GM12878 (cell line): Measurements from ENCODE around the gene F12. TPM values are rescaled to one million over a fixed set of nuclear protein-coding genes. Genes with fewer than 3 reads are reported as not detected.

Experiments
- BCL11A ChIP-seq: IDR thresholded peaks from 2 replicates; pipeline ENCODE4 v1.6.1; 2011; ENCODE audit warnings: low read depth, low read length
- BRCA1 ChIP-seq: IDR thresholded peaks from 2 replicates; pipeline ENCODE4 v1.6.1; 2011; ENCODE audit warnings: low read depth, low read length, improper control_type of control experiment
- ESRRA ChIP-seq: IDR thresholded peaks from 2 replicates; pipeline ENCODE4 v1.6.1; 2012; ENCODE audit warnings: mild to moderate bottlenecking, low read length, improper control_type of control experiment
- EZH2 ChIP-seq: IDR thresholded peaks from 2 replicates; pipeline ENCODE4 v1.6.1; 2012; ENCODE audit warnings: low read depth, mild to moderate bottlenecking, control low read depth, inconsistent platforms, low read length, borderline replicate concordance; ENCODE audit not compliant: control insufficient read depth
- FOXK2 ChIP-seq: fragments of 450-650 bp; IDR thresholded peaks from 2 replicates; pipeline ENCODE4 v1.6.1; 2017; ENCODE audit warnings: mild to moderate bottlenecking, moderate library complexity
- GABPA ChIP-seq: IDR thresholded peaks from 2 replicates; pipeline ENCODE4 v1.6.1; 2014; ENCODE audit warnings: antibody characterized with exemption, low read depth, mild to moderate bottlenecking, inconsistent platforms
- MTA3 ChIP-seq: IDR thresholded peaks from 2 replicates; pipeline ENCODE4 v1.6.1; 2012; ENCODE audit warnings: low read length, inconsistent platforms, borderline replicate concordance
- NFIC ChIP-seq: IDR thresholded peaks from 2 replicates; pipeline ENCODE4 v1.6.1; 2012; ENCODE audit warnings: low read depth, mild to moderate bottlenecking, inconsistent platforms, low read length, moderate library complexity
- POLR2AphosphoS5 ChIP-seq: IDR thresholded peaks from 2 replicates; pipeline ENCODE4 v1.6.1; 2011; ENCODE audit warnings: mild to moderate bottlenecking, low read length, inconsistent platforms
- POU2F2 ChIP-seq: IDR thresholded peaks from 3 replicates; pipeline ENCODE4 v1.6.1; 2011; ENCODE audit warnings: low read depth, mild to moderate bottlenecking, low read length, borderline replicate concordance
- RAD51 ChIP-seq: fragments of 450-650 bp; IDR thresholded peaks from 2 replicates; pipeline ENCODE4 v1.6.1; 2016; ENCODE audit warnings: moderate library complexity, mild to moderate bottlenecking, inconsistent platforms
- RBBP5 ChIP-seq: fragments of 200-600 bp; sonication (generic); conservative IDR thresholded peaks from 2 replicates; pipeline ENCODE4 v1.6.1; 2016
- SMARCA5 ChIP-seq: fragments of 450-650 bp; IDR thresholded peaks from 2 replicates; pipeline ENCODE4 v1.6.1; 2017; ENCODE audit warnings: mild to moderate bottlenecking
- TARDBP ChIP-seq: IDR thresholded peaks from 2 replicates; pipeline ENCODE4 v1.6.1; 2016; ENCODE audit warnings: borderline replicate concordance
- WRNIP1 ChIP-seq: IDR thresholded peaks from 2 replicates; pipeline ENCODE4 v1.6.1; 2011; ENCODE audit warnings: low read depth, low read length, improper control_type of control experiment, borderline replicate concordance
- ZNF207 ChIP-seq: fragments of 450-650 bp; IDR thresholded peaks from 2 replicates; pipeline ENCODE4 v1.6.1; 2014; ENCODE audit warnings: antibody characterized with exemption, mild to moderate bottlenecking, borderline replicate concordance
- ZNF384 ChIP-seq: IDR thresholded peaks from 2 replicates; pipeline ENCODE4 v1.6.1; 2012; ENCODE audit warnings: low read depth, mild to moderate bottlenecking, low read length, improper control_type of control experiment, borderline replicate concordance
- polyA plus RNA-seq, 11 experiments: library from polyadenylated mRNA; depleted of rRNA in 4 of 11; unstranded in 6 of 11; stranded (reverse) in 5 of 11; fragments of >200 nt; fragmentation: Nextera tagmentation in 4 of 11; fragmentation: Illumina TruSeq in 1 of 11; extraction: Ambion mirVana in 4 of 11; extraction: Trizol in 1 of 11; gene quantifications; 1 replicate in 1 of 11; 2 replicates in 10 of 11; pipeline versions ENCODE4 v1.2.1 to v1.2.3, GENCODE V29; 2011 to 2016; ENCODE audit warnings: inconsistent platforms in 2 of 11, missing spikeins in 2 of 11, low read depth in 1 of 11
- total RNA-seq, 4 experiments: library from RNA; depleted of rRNA in 3 of 4; stranded (reverse); fragments of >200 nt in 3 of 4; fragmentation: Illumina TruSeq in 1 of 4; extraction: Trizol in 1 of 4; gene quantifications; 2 replicates each; pipeline versions ENCODE4 v1.2.1 to v1.2.3, GENCODE V29; 2013 to 2021
- TF ChIP-seq, protein P1 (sequence below): IDR thresholded peaks from 2 replicates; pipeline ENCODE4 v1.6.1; 2011; ENCODE audit warnings: low read depth, mild to moderate bottlenecking, low read length, moderate library complexity, borderline replicate concordance; ENCODE audit errors: extremely low read depth
- TF ChIP-seq, protein P2 (sequence below): IDR thresholded peaks from 2 replicates; pipeline ENCODE4 v1.6.1; 2011; ENCODE audit warnings: low read depth, low read length, improper control_type of control experiment, borderline replicate concordance
- TF ChIP-seq, protein P3 (sequence below): fragments of 450-650 bp; IDR thresholded peaks from 2 replicates; pipeline ENCODE4 v1.6.1; 2016; ENCODE audit warnings: mild to moderate bottlenecking
- TF ChIP-seq, protein P4 (sequence below): fragments of 450-650 bp; IDR thresholded peaks from 2 replicates; pipeline ENCODE4 v1.6.1; 2017; ENCODE audit warnings: mild to moderate bottlenecking
- TF ChIP-seq, protein P5 (sequence below): fragments of 450-650 bp; IDR thresholded peaks from 2 replicates; pipeline ENCODE4 v1.6.1; 2017; ENCODE audit warnings: mild to moderate bottlenecking, moderate library complexity

F12 gene
- total and polyA plus RNA-seq, 10 of the 15 experiments (the other 5 are each of a cell fraction or from before 2014, with no cell fraction given): 0.25 to 11.3 (median 5.5) TPM

DNA sequence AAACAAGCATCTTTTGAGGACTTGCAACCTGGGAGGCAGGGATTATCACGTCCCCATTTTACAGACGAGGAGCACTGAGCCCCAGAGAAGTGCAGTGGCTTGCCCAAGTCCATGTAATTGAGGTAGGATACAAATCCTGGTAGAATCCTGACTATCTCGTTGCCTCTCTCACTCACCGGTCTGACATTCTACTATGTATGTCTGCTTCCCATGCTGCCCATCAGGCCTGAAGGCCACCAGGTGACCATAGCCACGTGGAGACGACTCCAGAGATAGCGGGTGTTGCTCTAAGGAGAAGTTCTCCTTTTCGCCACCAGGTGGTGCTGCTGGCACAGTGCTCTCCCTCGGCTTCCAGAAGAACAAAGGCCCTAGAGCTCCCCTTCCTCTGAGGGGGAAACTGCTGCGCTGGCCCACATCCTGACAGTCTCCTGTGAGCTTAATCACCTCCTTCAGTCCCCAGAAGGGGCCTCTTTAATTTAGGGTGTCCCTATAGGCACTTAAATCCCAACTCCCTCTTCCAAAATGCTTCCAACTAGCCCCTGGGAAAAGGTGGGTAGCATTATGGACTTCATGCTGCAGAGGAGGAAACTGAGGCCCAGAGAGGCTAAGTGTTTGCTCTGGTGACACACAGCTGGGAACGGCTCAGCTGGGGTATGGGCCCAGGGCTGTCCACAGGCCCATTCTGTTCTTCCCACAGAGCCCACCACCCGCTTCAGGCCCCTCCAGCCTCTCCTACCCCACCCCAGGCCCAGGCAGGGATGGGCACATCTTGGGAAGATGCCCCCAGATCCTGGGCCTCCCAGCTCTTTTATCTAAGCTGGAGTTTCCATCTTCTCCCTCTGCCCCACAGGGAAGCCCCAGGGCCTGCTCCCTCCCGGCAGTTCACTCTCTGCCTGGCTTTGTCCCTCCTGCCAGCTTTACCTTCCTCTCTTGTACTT, 18.7 kb downstream of the F12 start (continued):
- TF ChIP-seq, protein P1, sequence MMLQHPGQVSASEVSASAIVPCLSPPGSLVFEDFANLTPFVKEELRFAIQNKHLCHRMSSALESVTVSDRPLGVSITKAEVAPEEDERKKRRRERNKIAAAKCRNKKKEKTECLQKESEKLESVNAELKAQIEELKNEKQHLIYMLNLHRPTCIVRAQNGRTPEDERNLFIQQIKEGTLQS: peak; percentile 45; the same call in 1 of the 2 replicates
- no peak for TF ChIP-seq RBBP5
- TF ChIP-seq, protein P2, sequence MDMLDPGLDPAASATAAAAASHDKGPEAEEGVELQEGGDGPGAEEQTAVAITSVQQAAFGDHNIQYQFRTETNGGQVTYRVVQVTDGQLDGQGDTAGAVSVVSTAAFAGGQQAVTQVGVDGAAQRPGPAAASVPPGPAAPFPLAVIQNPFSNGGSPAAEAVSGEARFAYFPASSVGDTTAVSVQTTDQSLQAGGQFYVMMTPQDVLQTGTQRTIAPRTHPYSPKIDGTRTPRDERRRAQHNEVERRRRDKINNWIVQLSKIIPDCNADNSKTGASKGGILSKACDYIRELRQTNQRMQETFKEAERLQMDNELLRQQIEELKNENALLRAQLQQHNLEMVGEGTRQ: peak; percentile 68
- no peak for TF ChIP-seq BCL11A
- peak; percentile 52; the same call in 1 of the 3 replicates for TF ChIP-seq POU2F2
- no peak for TF ChIP-seq NFIC
- no peak for TF ChIP-seq WRNIP1
- TF ChIP-seq SMARCA5: peak; percentile 72; the same call in 1 of the 2 replicates
- TF ChIP-seq EZH2: no peak
- TF ChIP-seq, protein P3, sequence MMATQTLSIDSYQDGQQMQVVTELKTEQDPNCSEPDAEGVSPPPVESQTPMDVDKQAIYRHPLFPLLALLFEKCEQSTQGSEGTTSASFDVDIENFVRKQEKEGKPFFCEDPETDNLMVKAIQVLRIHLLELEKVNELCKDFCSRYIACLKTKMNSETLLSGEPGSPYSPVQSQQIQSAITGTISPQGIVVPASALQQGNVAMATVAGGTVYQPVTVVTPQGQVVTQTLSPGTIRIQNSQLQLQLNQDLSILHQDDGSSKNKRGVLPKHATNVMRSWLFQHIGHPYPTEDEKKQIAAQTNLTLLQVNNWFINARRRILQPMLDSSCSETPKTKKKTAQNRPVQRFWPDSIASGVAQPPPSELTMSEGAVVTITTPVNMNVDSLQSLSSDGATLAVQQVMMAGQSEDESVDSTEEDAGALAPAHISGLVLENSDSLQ: peak; percentile 31; the same call in 1 of the 2 replicates
- no peak for TF ChIP-seq POLR2AphosphoS5
- no peak for TF ChIP-seq TARDBP
- TF ChIP-seq BRCA1: no peak
- TF ChIP-seq ESRRA: no peak
- TF ChIP-seq FOXK2: no peak
- 0 out of 2 replicates have a peak, but pooled peaks have one; percentile 43 for TF ChIP-seq ZNF207
- TF ChIP-seq MTA3: no peak
- no peak for TF ChIP-seq GABPA
- TF ChIP-seq ZNF384: no peak
- TF ChIP-seq RAD51: peak; percentile 95
- TF ChIP-seq, protein P4, sequence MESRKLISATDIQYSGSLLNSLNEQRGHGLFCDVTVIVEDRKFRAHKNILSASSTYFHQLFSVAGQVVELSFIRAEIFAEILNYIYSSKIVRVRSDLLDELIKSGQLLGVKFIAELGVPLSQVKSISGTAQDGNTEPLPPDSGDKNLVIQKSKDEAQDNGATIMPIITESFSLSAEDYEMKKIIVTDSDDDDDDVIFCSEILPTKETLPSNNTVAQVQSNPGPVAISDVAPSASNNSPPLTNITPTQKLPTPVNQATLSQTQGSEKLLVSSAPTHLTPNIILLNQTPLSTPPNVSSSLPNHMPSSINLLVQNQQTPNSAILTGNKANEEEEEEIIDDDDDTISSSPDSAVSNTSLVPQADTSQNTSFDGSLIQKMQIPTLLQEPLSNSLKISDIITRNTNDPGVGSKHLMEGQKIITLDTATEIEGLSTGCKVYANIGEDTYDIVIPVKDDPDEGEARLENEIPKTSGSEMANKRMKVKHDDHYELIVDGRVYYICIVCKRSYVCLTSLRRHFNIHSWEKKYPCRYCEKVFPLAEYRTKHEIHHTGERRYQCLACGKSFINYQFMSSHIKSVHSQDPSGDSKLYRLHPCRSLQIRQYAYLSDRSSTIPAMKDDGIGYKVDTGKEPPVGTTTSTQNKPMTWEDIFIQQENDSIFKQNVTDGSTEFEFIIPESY: peak; percentile 6; the same call in 1 of the 2 replicates
- TF ChIP-seq, protein P5, sequence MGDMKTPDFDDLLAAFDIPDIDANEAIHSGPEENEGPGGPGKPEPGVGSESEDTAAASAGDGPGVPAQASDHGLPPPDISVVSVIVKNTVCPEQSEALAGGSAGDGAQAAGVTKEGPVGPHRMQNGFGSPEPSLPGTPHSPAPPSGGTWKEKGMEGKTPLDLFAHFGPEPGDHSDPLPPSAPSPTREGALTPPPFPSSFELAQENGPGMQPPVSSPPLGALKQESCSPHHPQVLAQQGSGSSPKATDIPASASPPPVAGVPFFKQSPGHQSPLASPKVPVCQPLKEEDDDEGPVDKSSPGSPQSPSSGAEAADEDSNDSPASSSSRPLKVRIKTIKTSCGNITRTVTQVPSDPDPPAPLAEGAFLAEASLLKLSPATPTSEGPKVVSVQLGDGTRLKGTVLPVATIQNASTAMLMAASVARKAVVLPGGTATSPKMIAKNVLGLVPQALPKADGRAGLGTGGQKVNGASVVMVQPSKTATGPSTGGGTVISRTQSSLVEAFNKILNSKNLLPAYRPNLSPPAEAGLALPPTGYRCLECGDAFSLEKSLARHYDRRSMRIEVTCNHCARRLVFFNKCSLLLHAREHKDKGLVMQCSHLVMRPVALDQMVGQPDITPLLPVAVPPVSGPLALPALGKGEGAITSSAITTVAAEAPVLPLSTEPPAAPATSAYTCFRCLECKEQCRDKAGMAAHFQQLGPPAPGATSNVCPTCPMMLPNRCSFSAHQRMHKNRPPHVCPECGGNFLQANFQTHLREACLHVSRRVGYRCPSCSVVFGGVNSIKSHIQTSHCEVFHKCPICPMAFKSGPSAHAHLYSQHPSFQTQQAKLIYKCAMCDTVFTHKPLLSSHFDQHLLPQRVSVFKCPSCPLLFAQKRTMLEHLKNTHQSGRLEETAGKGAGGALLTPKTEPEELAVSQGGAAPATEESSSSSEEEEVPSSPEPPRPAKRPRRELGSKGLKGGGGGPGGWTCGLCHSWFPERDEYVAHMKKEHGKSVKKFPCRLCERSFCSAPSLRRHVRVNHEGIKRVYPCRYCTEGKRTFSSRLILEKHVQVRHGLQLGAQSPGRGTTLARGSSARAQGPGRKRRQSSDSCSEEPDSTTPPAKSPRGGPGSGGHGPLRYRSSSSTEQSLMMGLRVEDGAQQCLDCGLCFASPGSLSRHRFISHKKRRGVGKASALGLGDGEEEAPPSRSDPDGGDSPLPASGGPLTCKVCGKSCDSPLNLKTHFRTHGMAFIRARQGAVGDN: peak; percentile 78
